H1 (cell line): Measurements from ENCODE around the gene MBTPS1. TPM values are rescaled to one million over a fixed set of nuclear protein-coding genes. Genes with fewer than 3 reads are reported as not detected.

Experiments
- CBX5 ChIP-seq: fragments of 300-800, 300-1000 bp; sonication (generic); IDR thresholded peaks from 2 replicates; pipeline ENCODE4 v1.7.1; 2016; ENCODE audit warnings: antibody characterized with exemption, low read length, low read depth
- CEBPB ChIP-seq: IDR thresholded peaks from 2 replicates; pipeline ENCODE4 v1.6.1; 2012; ENCODE audit warnings: low read depth, low read length
- FOSL1 ChIP-seq: IDR thresholded peaks from 2 replicates; pipeline ENCODE4 v1.6.1; 2011; ENCODE audit warnings: mild to moderate bottlenecking, low read depth, low read length, moderate library complexity; ENCODE audit not compliant: insufficient read depth
- POU5F1 ChIP-seq: IDR thresholded peaks from 2 replicates; pipeline ENCODE4 v1.6.1; 2011; ENCODE audit warnings: low read depth, mild to moderate bottlenecking, low read length, moderate library complexity
- TCF12 ChIP-seq: IDR thresholded peaks from 2 replicates; pipeline ENCODE4 v1.6.1; 2011; ENCODE audit warnings: low read depth, mild to moderate bottlenecking, low read length
- polyA plus RNA-seq, 7 experiments: library from polyadenylated mRNA; depleted of rRNA in 3 of 7; stranded (reverse) in 5 of 7; unstranded in 2 of 7; fragments of >200 nt in 5 of 7; fragments of 200-250 nt in 2 of 7; gene quantifications; 1 replicate in 5 of 7; 2 replicates in 1 of 7; 4 replicates in 1 of 7; pipeline versions ENCODE4 v1.2.1 to v1.2.3, GENCODE V29; 2011 to 2013; ENCODE audit warnings: missing spikeins in 2 of 7, mixed read lengths in 2 of 7
- total RNA-seq: library from RNA; stranded (reverse); fragmentation: NEBNext Ultra II Directional; extraction: Animal tissue kit (Norgen Biotek cat#: 25700); gene quantifications from 2 replicates; pipeline ENCODE4 v1.2.1, GENCODE V29; 2021
- TF ChIP-seq, protein P1 (sequence below): fragments of 300-600 bp; sonication (generic); IDR thresholded peaks from 2 replicates; pipeline ENCODE4 v1.7.1; 2012; ENCODE audit warnings: low read length, moderate library complexity, mild to moderate bottlenecking, inconsistent platforms; ENCODE audit not compliant: insufficient replicate concordance

The MBTPS1 gene
- total and polyA plus RNA-seq, 2 of the 8 experiments (the other 6 are each of a cell fraction or from before 2014, with no cell fraction given): 30.6 to 53.3 TPM

DNA sequence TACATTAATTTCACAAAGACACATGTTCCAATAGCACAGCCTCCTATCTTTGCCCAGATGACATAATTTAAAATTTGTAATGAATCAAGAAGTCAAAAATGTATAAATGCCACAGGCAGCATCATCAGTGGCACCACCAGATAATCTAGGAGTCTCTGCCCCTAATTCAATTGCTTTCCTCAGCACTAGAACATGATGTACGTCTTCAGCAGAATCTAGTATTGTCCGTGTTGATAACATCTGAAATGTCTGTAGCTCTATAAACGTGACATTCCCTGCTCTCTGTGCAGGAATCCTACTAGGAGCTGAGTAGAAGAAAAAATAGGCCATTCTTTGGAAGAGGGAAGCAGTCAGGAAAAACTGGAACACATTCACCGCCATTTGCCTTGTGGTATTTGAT lies 52.8 kb downstream of the MBTPS1 start (continued):
- TF ChIP-seq, protein P1, sequence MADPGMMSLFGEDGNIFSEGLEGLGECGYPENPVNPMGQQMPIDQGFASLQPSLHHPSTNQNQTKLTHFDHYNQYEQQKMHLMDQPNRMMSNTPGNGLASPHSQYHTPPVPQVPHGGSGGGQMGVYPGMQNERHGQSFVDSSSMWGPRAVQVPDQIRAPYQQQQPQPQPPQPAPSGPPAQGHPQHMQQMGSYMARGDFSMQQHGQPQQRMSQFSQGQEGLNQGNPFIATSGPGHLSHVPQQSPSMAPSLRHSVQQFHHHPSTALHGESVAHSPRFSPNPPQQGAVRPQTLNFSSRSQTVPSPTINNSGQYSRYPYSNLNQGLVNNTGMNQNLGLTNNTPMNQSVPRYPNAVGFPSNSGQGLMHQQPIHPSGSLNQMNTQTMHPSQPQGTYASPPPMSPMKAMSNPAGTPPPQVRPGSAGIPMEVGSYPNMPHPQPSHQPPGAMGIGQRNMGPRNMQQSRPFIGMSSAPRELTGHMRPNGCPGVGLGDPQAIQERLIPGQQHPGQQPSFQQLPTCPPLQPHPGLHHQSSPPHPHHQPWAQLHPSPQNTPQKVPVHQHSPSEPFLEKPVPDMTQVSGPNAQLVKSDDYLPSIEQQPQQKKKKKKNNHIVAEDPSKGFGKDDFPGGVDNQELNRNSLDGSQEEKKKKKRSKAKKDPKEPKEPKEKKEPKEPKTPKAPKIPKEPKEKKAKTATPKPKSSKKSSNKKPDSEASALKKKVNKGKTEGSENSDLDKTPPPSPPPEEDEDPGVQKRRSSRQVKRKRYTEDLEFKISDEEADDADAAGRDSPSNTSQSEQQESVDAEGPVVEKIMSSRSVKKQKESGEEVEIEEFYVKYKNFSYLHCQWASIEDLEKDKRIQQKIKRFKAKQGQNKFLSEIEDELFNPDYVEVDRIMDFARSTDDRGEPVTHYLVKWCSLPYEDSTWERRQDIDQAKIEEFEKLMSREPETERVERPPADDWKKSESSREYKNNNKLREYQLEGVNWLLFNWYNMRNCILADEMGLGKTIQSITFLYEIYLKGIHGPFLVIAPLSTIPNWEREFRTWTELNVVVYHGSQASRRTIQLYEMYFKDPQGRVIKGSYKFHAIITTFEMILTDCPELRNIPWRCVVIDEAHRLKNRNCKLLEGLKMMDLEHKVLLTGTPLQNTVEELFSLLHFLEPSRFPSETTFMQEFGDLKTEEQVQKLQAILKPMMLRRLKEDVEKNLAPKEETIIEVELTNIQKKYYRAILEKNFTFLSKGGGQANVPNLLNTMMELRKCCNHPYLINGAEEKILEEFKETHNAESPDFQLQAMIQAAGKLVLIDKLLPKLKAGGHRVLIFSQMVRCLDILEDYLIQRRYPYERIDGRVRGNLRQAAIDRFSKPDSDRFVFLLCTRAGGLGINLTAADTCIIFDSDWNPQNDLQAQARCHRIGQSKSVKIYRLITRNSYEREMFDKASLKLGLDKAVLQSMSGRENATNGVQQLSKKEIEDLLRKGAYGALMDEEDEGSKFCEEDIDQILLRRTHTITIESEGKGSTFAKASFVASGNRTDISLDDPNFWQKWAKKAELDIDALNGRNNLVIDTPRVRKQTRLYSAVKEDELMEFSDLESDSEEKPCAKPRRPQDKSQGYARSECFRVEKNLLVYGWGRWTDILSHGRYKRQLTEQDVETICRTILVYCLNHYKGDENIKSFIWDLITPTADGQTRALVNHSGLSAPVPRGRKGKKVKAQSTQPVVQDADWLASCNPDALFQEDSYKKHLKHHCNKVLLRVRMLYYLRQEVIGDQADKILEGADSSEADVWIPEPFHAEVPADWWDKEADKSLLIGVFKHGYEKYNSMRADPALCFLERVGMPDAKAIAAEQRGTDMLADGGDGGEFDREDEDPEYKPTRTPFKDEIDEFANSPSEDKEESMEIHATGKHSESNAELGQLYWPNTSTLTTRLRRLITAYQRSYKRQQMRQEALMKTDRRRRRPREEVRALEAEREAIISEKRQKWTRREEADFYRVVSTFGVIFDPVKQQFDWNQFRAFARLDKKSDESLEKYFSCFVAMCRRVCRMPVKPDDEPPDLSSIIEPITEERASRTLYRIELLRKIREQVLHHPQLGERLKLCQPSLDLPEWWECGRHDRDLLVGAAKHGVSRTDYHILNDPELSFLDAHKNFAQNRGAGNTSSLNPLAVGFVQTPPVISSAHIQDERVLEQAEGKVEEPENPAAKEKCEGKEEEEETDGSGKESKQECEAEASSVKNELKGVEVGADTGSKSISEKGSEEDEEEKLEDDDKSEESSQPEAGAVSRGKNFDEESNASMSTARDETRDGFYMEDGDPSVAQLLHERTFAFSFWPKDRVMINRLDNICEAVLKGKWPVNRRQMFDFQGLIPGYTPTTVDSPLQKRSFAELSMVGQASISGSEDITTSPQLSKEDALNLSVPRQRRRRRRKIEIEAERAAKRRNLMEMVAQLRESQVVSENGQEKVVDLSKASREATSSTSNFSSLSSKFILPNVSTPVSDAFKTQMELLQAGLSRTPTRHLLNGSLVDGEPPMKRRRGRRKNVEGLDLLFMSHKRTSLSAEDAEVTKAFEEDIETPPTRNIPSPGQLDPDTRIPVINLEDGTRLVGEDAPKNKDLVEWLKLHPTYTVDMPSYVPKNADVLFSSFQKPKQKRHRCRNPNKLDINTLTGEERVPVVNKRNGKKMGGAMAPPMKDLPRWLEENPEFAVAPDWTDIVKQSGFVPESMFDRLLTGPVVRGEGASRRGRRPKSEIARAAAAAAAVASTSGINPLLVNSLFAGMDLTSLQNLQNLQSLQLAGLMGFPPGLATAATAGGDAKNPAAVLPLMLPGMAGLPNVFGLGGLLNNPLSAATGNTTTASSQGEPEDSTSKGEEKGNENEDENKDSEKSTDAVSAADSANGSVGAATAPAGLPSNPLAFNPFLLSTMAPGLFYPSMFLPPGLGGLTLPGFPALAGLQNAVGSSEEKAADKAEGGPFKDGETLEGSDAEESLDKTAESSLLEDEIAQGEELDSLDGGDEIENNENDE: no peak
- TF ChIP-seq CBX5: no peak
- no peak for TF ChIP-seq TCF12
- no peak for TF ChIP-seq CEBPB
- no peak for TF ChIP-seq FOSL1
- TF ChIP-seq POU5F1: no peak
